Activated naive CD4-positive, alpha-beta T cell (primary cell): ENCODE results near the gene MARCKSL1.
"Not testable (repeated sequence)": the region's sequence is repeated elsewhere in the genome, so short reads cannot be mapped to it uniquely, and the experiment has no call there.

ENCODE experiments used
- DNase-seq, 4 experiments: peaks; one replicate each; lab custom pipeline; 2025; lab: John Stamatoyannopoulos, UW

Gene MARCKSL1

DNA sequence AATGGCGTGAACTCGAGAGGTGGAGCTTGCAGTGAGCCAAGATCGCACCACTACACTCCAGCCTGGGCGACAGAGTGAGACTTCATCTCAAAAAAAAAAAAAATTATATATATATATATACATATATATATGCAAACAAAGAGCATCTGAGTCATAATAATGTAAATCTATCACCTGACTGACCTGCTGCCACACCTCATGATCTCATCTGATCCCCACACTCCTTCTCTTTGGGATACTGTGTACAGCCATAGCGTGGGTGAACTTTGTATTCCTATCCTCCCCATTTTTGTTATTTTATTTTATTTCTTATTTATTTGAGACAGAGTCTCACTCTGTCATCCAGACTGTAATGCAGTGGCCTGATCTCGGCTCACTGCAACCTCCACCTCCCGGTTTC is 46.8 kb downstream of the MARCKSL1 start:
- no peak for DNase-seq

DNA sequence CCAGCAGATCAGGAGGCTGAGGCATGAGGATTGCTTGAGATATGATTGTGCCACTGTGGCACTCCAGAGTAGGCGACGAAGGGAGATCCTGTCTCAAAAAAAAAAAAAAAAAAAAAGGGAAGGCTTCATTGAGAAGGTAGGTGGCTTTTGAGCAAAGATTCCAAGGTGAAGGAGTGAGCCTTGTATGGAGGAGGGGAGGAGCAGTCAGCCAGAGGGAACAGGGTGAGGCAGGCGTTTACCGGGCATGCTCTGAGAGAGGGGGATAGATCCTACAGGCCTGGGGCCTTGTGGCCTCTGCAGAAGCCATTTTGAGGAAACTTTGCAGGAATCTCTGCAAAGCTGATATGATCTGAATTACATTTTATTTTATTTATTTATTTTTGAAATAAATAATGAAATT is 49.3 kb downstream of the MARCKSL1 start:
- DNase-seq: no peak

DNA sequence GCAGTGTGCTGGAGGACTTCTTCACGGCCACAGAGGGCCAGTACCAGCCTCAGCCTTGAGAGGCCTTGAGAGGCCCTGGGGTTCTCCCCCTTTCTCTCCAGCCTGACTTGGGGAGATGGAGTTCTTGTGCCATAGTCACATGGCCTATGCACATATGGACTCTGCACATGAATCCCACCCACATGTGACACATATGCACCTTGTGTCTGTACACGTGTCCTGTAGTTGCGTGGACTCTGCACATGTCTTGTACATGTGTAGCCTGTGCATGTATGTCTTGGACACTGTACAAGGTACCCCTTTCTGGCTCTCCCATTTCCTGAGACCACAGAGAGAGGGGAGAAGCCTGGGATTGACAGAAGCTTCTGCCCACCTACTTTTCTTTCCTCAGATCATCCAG is 50.4 kb downstream of the MARCKSL1 start:
- no peak for DNase-seq

DNA sequence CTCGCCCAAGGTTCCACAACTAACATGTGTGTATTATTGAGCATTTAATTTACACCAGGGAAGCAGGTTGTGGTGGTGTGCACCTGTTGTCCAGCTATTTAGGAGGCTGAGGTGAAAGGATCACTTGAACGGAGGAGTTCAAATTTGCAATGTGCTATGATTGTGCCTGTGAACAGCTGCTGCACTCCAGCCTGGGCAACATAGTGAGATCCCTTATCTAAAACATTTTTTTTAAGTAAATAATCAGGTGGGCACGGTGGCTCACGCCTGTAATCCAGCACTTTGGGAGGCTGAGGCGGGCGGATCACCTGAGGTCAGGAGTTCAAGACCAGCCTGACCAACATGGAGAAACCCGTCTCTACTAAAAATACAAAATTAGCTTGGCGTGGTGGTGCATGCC is 51.3 kb downstream of the MARCKSL1 start:
- not testable (repeated sequence) for DNase-seq
